Activated T-cell treated with anti-CD3 and anti-CD28 coated beads for 48 hours (primary cell): ENCODE measurements around the gene ASCL3.
A peak's percentile ranks its signal among the peaks of the same experiment; 100 is the strongest.
"Not testable (repeated sequence)": the region's sequence is repeated elsewhere in the genome, so short reads cannot be mapped to it uniquely, and the experiment has no call there.

ENCODE experiments used
- DNase-seq: peaks from one replicate; pipeline ENCODE4 v3.0.0-alpha.2; 2020; ENCODE audit warnings: low read depth

The ASCL3 gene, protein sequence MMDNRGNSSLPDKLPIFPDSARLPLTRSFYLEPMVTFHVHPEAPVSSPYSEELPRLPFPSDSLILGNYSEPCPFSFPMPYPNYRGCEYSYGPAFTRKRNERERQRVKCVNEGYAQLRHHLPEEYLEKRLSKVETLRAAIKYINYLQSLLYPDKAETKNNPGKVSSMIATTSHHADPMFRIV

DNA sequence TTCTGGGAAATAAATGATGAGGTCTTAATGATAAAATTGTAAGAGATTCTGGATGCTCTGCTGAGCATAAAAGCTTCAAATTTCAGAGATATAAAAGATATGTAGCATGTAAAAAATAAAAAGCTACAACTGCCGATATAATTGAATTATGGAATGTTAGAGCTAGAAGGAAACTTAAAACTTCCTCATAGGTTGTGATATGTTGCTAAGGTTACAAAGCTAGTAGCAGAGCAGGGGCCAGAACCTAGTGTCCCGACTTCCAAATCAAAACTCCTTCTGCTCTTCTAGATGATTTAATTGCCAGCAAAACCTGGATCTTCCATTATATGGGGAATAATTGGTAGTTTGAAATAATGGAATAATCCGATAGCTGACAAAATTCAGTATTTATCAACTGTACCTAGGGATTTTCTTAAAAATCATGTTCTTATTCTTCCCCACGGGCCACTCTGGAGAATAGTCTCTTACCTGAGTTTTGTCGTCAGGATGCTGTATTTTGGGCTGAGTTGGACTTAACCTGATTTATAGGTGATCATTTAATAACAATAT is at the start of gene ASCL3:
ASCL3 (minus strand) TSS at position 499 of the 549 bp plus-strand sequence. CDS start 4,855 bp downstream, outside the sequence.
- no peak for DNase-seq

DNA sequence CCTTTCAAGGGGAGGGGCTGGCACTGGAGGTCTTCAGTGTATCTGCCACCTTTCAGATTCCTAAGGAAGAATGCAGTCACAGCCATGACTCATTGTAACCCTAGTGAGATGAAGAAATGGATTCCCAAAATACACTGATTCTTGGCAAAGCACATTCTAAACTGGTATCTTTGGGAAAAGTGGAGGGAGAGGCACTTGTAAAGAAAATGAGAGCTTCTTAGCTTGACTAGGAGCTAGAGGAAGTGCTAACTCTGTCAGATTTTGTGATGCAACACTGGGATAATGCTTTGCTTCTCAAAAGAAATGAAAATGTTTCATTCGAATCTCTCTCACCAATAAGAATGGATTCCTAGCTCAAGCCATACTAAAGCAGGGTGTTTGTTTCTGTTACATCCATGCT is 46.6 kb upstream of the ASCL3 start:
- DNase-seq = no peak

DNA sequence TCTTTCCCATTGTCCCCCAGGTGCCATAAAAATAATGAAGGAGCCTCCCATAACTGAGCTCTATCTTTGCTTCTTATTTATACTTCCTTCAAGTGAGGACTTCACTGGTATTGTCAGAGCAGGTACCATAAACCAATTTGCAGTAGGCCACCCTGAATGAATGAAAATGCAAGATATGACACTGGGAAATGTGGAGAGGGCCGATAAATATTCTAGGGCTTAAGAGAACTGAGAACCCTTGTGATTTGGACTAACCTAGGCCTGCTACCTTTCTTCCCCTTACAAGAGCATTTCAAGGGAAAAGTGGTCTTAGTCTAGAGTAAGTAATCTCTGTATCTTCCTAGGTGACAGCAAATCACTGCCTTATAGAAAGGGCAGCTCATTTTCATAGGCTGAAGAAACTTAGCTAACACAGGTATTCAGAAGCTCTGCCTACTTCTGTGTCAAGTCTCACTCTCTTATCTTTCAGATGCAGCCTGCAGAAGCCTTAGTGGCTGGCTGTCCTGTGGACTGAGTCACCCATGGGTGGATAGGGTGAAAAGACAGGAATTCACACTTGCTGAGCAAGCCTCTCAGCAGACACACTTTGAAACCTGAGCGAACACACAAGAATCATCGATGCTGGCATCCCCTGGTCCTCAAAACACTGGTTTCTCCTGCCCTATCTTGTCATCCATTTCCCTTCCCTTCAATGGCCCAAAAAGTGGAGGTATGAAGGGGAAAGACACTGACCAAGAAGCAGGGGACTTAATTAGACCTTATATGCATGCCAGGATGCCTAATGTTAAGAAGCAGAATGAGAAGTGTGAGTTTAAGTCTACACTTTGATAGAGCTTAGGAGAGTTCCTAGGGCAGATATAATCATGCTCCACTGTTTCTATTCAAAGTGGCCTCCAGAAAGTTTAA is 45.8 kb upstream of the ASCL3 start:
- DNase-seq = no peak

DNA sequence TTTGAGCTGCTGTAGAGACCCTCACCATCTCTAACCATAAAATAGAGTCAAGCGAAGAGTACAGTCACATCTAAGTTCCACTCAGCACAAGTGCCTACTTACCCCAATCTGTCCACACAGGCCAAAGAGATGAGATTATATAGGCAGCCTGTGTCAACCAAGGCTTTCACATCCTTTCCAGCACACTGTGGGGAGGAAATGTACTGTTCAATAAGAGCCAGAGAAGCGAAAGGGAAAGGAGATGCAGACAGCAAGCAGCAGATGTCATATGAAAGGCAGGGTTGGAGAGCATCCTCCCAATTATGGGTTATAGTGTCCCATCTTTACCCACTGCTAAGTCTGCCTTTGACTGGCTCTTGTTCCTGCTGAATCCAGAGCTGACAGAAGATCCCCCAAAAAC is 44.6 kb upstream of the ASCL3 start:
- DNase-seq = no peak

DNA sequence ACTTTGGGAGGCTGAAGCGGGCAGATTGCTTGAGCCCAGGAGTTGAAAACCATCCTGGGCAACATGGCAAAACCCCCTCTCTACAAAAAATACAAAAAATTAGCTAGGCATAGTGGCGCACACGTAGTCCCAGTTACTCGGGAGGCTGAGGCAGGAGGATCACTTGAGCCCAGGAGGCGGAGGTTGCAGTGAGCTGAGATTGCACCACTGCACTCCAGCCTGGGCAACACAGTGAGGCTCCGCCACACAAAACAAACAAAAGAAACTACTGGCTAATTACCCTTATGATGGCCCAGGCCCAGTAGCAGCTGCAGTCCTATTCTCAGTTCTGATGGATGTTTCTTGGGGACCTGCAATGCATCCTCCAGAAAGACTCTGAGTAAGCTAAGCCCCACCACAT is 44.0 kb upstream of the ASCL3 start:
- DNase-seq = not testable (repeated sequence)

DNA sequence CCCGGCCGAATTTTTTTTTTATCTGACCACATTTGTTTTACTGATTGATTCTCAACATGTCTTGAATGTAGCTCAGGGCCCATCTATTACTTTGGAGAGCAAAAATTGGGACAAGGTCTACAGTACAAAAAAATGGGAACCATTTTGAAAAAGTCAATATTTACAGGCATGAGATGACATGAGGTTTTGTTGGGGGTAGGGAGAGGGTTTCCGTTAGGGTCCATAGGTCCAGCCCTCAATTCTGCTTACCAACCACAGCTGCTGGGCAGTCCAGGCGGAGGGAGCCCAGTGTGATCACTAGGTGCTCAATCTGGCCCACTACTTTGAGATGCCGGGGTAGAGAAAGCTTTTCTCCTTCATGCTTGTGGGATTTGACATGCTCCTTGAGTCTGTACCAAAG is 42.6 kb upstream of the ASCL3 start:
- no peak for DNase-seq

DNA sequence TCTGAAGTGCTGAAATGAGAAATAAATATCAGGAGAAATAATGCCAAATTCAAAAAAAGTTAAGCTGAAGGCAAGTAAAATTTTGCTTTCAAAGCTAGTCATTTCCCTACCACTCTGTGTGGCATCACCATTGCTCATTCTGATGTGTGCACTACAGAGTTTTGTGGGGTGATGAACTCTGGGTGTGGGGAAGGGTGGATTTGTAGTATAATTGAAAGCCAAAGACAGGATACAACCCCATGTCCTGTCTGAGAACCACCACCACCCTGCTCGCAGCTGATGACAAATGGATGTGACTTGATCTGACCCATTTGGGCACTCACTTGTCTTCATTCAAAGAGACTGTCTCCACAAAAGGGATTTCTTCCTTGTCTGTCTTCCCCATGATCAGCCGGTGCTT is 40.7 kb upstream of the ASCL3 start:
- DNase-seq = no peak

DNA sequence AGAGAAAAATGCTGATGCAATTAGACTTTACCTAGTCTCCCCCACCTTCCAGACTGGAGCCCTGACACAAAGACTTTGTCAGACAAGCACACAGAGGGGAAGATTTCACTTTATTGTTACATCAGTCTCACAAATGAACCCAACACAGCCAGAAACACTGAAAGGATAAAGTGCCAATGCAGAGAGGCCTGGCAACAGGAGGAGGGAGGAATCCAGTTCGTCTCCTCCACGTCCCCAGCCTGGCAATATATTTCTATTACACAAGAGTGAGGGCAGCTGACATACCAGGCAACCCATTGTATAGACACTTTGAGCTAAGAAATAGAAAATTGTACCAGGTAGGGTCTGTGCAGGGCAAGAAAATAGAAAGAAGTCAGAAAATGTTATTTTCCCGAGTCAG is 37.7 kb upstream of the ASCL3 start:
- no peak for DNase-seq

DNA sequence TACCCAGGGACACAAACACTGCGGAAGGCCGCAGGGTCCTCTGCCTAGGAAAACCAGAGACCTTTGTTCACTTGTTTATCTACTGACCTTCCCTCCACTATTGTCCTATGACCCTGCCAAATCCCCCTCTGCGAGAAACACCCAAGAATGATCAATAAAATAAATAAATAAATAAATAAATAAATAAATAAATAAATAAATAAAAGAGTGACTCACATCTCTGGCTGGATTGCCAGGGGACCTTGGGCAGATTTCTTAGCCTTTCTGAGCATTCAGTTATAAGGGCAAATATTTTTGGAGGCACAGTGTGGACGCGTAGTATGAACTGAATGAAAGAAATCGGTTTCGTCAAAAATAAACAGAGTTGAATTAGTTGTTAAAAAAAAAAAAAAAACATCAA is 36.5 kb upstream of the ASCL3 start:
- not testable (repeated sequence) for DNase-seq

DNA sequence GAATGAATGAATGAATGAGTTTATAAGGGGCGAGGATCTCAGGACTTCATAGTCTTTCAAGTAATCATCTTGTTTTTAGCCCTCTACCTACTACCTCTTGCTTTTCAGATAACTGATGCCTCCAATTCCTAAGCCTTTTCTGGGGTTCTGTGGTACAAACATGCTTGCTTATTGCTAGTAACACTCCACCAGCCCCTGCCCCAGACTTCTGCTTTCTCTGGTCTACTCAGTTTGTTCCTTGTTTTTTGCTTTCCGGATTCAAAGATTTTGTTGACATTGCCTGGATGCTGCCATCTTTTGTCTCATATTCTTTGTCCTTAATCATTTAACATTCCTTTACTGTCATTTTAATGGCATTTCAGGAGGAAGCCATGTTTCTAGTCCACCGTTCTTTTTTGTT is 30.3 kb upstream of the ASCL3 start:
- DNase-seq = no peak

DNA sequence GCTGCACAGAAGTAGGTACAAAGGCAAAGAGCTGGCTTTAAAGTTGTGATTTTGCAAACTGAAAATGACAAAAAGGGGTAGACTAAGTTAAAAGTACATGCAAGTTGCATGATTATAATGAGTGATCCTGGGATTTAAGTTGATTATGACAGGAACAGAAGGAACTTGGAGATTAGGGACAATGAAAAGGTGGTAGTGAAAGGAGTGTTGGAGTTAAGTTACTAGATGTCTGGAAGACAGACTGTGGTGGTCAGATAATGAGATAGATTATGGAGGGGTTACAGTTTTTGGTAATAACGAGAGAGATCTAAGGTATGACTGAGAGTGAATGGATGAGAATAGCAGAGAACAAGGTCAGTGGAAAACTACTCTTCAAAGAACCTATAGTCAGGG is 29.1 kb upstream of the ASCL3 start:
- no peak for DNase-seq

DNA sequence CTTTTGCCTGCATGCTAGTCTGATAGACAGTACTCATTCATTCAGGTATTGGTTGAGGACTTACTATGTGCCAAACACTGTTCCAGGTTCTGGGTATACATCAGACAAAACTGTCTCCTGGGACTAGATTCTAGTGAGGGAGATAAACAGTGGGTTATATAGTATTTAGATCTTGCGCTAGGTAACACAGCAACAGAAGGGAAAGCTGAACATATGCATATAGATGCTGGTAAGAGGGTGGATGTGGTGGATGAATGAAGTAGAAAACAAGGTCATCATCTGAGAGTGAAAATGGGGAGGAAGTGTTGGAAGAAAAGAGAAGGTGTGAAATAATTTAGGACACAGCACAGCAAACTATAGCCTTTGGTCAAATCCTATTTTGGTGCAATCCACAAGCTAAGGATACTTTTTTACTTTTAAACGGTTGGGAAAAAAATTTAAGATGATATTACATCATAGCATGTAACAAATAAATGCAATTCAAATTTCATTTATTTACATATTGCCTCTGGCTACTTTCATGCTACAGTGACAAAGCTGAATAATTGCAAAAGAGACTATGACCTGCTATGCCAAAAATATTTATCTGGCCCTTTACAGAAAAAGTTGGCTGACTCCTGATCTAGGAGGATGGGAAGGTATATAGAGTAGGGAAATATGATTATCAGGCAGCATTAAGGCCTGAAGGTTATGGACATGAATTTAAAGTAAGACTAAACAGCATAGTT is 28.5 kb upstream of the ASCL3 start:
- no peak for DNase-seq

DNA sequence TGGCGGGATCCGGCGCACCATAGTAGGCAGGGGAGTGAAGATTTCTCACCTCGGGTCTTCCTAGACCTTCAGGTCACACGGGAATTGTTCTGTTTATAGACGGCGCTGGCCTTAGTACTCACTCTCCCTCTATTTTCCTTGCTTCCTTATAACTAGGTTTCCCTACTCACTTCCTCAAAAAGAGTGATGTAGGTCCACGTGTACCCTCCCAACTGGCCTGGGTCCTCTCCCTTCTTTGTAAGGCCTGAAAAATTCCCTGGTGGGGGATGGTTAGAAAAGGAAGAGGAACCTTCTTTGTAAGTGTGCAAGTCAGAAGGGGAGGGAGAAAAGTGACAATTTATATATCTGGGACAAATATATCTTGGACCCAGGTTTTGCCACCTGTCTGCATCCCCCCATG is 24.4 kb upstream of the ASCL3 start:
- no peak for DNase-seq

DNA sequence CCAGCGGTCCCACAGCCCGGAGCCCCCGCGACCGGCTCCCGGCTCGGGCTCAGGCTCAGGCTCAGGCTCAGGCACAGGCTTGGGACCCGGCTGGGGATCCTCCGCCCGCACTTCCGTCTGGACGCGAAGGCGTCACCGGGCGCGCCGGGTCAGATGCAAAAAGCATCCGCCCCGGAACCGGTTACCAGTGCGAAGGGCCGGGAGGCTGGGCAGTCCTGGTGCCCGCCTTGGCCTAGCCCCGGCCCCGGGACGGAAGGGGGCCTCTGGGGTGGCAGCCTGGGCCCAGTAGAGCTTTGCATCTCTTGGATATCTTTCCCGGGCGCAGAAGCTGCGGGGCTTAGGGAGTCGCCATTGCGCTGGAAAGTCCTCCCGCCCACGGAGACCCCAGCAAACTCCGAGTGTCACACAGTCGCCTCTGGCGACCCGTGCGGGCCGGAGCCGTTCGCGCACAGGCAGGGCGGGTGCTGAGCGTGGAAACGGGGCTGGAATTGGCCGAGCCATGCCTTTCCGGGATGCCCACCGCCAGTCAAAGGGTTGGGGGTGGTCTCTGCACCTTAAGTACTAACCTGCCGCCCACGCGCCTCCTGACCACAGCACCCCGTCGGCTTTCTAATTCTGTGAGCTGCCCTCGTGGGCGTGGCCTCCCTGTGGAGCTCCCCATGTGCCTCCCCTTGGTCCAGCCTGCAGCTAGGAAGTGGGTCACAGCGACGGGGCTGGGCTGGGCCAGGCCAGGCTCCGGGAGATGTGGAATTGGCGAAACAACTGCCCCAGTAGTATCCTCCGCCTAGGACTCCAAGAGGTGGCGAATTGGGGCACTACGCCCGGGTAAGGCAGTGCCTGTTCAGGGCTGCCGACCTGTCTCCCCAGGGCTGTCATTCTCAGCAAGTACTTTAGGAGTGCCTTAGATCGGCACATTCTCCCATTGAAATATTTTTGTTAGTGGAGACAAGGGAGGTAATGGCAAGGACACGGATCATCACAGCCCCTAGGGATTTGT is 21.8 kb upstream of the ASCL3 start, which contains the start of gene TMEM9B:
TMEM9B (minus strand) TSS at position 119 of the 997 bp plus-strand sequence. CDS start 129 bp downstream, outside the sequence.
- DNase-seq = peak; percentile 82

DNA sequence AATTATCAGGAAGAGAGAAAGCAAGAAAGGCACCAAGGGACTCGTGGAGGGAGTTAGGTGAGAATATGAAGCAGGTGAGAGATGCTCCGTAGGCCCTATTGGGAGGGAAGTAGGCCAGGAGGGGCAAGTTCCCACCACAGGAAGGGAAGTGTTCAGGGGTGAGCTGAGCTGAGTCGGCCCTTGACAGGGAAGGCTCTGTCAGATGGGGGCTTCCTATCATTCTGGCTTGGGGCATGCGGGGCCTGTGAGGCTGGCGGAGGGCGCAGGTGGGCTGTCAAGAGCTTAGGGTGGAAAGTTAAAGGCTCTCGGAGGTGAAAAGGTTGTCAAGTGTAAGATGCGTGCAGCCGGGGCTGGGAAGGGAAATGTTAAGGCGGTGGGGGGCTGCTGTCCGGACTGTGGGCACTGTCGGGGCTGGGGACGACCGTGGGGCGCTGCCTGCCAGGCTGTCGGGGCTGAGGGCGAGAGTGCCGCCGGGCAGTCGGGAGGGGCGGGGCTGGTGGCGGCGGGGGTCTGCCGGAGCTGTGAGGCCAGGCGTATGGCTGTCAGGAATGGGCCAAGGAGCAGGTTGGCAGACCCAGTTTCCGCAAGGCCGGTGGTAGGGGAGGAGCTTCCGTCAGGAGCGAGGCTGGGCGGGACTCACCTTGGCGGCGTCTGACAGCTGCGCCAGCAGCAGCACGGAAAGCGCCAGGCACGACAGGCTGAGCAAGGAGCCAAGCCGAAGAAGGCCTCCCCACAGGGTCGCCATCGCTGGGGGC is 20.9 kb upstream of the ASCL3 start:
- DNase-seq = peak; percentile 72

DNA sequence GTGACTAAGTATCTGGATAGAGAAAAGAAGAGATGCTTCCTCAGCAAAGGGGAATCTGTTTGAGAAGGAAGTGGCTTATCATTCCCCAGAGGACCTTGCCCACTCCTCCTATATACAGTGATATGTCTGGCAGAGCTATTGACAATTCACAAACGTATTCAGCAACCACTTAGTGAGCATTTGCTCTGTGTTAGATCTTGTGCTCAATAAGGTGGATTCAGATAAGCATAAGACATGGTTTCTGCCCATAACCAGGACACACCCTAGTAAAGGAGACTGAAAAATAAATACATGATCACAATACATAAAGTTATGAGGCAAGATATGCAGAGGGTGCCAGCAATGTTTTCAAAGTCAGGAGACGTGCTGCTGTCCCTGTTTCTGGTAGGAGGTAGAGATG is 20.0 kb upstream of the ASCL3 start:
- DNase-seq = no peak

DNA sequence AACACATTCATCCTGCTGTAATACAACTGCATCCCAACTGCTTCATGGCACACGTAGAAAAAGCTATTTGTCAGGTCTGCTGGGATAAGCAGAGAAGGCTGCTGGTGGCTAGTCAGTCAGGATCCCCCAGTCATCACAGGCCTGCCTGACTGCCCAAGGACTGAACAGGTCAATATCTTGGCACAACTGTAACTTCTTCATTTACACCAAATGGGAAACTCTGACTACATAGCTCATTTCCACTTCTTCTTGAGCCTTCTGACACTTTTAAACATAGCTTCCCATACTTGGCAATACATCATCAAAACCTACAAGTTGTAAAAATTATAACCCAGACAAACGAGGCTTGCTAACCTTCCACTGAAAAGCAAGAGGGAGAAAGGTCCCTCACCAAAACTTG is 18.6 kb upstream of the ASCL3 start:
- no peak for DNase-seq

DNA sequence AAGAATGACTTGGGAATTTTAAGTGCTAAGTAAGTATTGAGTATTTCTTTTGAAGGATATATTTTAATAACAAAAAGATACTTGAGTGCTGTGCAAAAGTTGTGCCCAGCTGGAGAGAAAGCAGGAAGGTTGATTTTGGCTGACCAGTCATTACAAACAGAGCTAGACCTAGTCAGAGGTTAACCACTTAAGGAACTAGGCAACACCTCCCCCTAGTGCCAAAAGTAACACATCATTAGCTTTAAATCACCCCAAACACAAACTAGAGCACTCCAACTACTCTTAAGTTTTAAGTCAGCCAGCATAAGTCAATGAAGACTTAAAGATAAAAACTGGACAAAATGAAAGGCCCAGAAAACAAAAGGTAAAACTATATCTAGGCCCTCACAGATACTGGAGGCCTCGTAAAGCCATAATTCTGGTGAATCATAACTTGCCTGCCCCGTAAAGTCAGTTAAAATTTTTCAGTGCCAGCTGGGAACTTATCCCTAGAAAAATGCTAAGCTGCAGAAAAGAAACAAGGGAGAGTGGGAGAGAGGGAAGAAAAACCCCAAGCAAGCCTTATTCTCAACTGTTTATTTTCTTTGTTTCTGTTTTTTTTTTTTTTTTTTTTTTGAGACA is 16.8 kb upstream of the ASCL3 start:
- DNase-seq = no peak

DNA sequence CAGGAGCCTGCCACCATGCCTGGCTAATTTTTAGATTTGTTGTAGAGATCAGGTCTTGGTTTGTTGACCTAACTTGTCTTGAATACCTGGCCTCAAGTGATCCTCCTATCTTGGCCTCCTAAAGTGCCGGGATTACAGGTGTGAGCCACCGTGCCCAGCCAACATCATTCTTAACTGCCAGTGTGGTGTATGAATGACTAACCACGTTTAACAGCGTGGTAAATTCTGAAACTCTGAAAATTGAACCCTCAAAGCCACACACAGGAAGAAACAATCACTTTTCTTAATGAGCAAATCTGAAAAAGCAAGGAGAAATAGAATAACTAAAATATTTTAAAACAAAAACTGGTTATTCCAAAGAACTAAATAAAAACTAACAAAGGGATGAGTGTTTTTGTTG is 14.0 kb upstream of the ASCL3 start:
- DNase-seq = no peak

DNA sequence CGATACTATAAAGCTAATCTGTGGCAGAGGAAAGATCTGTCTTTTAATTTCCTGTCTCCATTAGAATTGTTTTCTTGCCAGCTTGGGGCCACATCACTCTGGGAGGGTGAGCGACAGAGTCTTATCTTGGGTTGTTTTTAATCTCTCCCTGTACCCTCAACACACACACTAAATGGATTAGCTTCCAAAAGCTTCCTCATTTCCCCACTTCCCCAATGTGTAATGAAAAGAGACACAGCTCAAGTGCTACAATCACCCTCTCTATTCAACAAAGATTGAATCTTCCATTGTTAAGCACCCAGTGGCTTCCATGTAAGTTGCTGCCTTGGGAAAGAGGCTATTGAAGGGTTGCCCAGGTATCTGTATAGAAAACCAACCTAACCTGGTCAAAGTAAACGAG is 6.1 kb upstream of the ASCL3 start:
- no peak for DNase-seq
